Measurements from ENCODE around the gene C16orf87.

DNA sequence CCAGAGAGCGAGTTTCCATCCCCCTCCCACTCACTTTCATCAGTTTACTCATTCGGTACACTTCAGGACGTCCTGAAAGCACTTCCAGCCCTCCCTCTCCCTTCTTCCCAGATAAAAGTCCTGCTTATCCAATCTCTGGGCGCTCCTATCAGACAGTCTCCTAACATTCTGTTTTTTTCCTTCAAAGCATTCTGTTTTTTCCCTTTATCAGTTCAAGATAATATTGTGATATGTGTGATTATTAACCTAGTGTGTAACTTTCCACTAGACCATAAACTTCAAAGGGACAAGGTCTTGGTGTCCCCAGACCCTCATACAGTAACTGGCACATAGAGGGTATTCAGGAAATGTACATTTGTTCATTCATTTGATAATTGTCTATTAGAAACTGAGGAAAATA is 24.4 kb upstream of the C16orf87 start:
- TF ChIP-seq, protein P1, sequence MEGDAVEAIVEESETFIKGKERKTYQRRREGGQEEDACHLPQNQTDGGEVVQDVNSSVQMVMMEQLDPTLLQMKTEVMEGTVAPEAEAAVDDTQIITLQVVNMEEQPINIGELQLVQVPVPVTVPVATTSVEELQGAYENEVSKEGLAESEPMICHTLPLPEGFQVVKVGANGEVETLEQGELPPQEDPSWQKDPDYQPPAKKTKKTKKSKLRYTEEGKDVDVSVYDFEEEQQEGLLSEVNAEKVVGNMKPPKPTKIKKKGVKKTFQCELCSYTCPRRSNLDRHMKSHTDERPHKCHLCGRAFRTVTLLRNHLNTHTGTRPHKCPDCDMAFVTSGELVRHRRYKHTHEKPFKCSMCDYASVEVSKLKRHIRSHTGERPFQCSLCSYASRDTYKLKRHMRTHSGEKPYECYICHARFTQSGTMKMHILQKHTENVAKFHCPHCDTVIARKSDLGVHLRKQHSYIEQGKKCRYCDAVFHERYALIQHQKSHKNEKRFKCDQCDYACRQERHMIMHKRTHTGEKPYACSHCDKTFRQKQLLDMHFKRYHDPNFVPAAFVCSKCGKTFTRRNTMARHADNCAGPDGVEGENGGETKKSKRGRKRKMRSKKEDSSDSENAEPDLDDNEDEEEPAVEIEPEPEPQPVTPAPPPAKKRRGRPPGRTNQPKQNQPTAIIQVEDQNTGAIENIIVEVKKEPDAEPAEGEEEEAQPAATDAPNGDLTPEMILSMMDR (IDR thresholded peaks at IDR 0.05), result no peak
- TF ChIP-seq, protein P2, sequence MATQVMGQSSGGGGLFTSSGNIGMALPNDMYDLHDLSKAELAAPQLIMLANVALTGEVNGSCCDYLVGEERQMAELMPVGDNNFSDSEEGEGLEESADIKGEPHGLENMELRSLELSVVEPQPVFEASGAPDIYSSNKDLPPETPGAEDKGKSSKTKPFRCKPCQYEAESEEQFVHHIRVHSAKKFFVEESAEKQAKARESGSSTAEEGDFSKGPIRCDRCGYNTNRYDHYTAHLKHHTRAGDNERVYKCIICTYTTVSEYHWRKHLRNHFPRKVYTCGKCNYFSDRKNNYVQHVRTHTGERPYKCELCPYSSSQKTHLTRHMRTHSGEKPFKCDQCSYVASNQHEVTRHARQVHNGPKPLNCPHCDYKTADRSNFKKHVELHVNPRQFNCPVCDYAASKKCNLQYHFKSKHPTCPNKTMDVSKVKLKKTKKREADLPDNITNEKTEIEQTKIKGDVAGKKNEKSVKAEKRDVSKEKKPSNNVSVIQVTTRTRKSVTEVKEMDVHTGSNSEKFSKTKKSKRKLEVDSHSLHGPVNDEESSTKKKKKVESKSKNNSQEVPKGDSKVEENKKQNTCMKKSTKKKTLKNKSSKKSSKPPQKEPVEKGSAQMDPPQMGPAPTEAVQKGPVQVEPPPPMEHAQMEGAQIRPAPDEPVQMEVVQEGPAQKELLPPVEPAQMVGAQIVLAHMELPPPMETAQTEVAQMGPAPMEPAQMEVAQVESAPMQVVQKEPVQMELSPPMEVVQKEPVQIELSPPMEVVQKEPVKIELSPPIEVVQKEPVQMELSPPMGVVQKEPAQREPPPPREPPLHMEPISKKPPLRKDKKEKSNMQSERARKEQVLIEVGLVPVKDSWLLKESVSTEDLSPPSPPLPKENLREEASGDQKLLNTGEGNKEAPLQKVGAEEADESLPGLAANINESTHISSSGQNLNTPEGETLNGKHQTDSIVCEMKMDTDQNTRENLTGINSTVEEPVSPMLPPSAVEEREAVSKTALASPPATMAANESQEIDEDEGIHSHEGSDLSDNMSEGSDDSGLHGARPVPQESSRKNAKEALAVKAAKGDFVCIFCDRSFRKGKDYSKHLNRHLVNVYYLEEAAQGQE (IDR thresholded peaks at IDR 0.05; ENCODE audit: insufficient read depth in 1 of 2, low read depth in 2 of 2, low read length in 1 of 2), result no peak
- TF ChIP-seq POLR2AphosphoS5 (IDR thresholded peaks at IDR 0.05; ENCODE audit: low read depth, low read length), result no peak
- TF ChIP-seq SIN3A (IDR thresholded peaks at IDR 0.05; ENCODE audit: borderline replicate concordance, insufficient read depth, low read depth, low read length), result no peak
- no peak for TF ChIP-seq TCF7L2 (IDR thresholded peaks at IDR 0.05; ENCODE audit: low read depth, low read length)

Measured in Panc1 (cell line).